AG10803 (cell line): Measurements from ENCODE around the gene TRPV4.
A peak's percentile ranks its signal among the peaks of the same experiment; 100 is the strongest.

Experiments used
- DNase-seq: peaks from one replicate; pipeline ENCODE4 v3.0.0; 2010; ENCODE audit warnings: low read depth
- H3K4me3 ChIP-seq: 2 replicates; pipeline ENCODE4 v1.5.1; 2011; ENCODE audit warnings: mild to moderate bottlenecking, low read length, control low read depth
- TF ChIP-seq, protein P1 (sequence below): conservative IDR thresholded peaks from 2 replicates; pipeline ENCODE4 v1.5.1; 2011; ENCODE audit warnings: mild to moderate bottlenecking, low read length, control low read depth, inconsistent platforms

Gene TRPV4

DNA sequence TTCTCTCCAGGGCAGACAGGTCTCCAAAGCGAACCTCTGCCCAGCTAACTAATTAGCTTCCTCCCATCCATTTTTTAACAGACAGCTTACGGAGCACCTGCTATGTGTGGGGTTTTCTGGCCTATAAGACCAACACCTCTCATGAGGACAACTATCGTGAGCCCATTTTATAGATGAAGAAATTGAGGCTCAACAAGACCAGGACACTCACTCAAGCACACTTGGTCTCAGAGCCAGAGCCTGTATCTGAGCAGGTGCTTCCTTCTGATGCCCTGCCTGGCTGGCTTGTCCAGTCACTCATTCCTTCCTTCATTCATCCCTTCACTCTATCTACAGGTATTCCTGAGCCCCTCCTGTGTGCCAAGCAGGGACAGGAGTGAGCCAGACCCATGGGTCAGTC, 6.1 kb downstream of the TRPV4 start:
- TF ChIP-seq, protein P1, sequence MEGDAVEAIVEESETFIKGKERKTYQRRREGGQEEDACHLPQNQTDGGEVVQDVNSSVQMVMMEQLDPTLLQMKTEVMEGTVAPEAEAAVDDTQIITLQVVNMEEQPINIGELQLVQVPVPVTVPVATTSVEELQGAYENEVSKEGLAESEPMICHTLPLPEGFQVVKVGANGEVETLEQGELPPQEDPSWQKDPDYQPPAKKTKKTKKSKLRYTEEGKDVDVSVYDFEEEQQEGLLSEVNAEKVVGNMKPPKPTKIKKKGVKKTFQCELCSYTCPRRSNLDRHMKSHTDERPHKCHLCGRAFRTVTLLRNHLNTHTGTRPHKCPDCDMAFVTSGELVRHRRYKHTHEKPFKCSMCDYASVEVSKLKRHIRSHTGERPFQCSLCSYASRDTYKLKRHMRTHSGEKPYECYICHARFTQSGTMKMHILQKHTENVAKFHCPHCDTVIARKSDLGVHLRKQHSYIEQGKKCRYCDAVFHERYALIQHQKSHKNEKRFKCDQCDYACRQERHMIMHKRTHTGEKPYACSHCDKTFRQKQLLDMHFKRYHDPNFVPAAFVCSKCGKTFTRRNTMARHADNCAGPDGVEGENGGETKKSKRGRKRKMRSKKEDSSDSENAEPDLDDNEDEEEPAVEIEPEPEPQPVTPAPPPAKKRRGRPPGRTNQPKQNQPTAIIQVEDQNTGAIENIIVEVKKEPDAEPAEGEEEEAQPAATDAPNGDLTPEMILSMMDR = no peak
- no peak for DNase-seq

DNA sequence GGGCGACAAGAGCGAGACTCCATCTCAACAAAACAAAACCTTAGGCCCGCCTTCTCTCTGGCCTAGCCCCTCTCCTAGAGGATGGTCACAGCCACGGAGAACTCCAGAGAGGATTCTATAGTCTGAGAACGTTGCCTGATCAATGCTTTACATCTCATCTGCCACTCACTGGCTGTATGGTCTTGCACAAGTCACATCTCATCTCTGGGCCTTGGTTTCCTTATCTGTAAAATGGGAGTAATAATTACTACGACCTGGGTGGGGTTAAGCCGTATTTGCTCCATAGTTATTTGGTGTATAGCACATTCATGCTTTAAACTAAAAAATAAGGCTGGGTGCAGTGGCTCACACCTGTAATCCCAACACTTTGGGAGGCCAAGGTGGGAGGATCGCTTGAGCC, 8.5 kb downstream of the TRPV4 start:
- DNase-seq = no peak
- TF ChIP-seq, protein P1 = no peak
- H3K4me3 ChIP-seq = no peak overlapping the region

More for the DNA sequence above, 6.1 kb downstream of the TRPV4 start:
- no peak overlapping the region for H3K4me3 ChIP-seq

DNA sequence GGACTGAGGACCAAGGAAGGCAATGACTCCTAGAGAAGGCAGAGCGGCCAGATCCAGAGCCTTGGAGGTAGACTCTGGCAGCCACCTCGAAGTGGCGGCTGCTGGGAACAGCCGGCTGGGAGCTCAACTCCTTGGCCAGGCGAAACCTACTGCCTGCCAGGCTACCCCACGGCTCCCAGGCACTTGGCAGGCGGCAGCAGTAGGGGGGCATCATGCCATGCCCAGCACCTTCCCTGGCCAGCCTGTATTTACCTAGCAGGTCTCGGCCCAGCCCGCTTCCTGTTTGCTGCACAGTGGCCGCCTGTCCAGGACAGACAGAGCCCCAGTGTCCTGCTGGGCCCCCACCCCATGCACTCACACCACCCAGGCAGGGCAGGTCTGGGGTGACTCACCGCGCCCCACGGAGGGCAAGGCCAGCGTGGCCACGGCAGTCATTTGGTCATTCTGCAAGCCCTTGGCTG, 10.2 kb downstream of the TRPV4 start:
- no peak overlapping the region for H3K4me3 ChIP-seq
- TF ChIP-seq, protein P1 = no peak
- no peak for DNase-seq

DNA sequence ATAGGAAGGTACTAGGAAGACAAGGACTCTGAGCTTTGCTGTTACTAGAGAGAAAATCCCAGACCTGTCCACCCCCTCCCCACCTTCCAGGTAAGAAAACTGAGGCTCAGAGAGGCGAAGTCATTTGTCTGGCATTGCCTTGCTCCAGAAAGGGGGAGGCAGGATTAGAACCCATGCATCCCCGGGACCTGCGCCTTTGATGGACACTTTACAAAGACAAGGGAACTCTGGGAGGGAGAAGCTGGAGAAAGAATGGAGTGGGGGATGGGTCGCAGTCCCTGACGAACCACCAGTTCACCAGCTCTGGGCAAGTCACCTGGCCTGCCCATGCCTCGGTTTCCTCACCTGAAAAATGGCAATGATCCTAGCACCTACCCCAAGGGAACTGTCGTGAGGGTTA, 10.8 kb downstream of the TRPV4 start:
- H3K4me3 ChIP-seq = no peak overlapping the region
- no peak for DNase-seq
- TF ChIP-seq, protein P1 = no peak

DNA sequence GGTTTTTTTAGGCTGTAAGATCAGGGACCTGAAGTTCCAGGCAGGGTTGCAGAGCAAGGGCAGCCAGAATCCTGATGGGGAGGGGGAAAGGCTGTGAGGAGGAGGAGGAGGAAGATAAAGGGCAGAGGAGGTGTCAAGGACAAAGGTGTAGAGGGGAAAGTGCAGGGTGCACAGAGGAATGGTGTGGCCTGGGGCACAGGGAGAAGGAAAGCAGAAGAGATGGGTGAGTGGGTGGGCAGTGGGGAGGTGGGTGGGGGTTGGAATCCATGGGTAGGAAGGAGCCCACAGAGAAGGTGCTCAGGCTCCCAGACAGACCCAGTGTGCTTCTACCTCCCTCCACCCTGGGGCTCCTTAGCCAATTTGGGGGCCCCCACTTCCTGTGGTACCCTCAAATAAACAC, 11.2 kb downstream of the TRPV4 start:
- H3K4me3 ChIP-seq = no peak overlapping the region
- no peak for DNase-seq
- TF ChIP-seq, protein P1 = no peak

DNA sequence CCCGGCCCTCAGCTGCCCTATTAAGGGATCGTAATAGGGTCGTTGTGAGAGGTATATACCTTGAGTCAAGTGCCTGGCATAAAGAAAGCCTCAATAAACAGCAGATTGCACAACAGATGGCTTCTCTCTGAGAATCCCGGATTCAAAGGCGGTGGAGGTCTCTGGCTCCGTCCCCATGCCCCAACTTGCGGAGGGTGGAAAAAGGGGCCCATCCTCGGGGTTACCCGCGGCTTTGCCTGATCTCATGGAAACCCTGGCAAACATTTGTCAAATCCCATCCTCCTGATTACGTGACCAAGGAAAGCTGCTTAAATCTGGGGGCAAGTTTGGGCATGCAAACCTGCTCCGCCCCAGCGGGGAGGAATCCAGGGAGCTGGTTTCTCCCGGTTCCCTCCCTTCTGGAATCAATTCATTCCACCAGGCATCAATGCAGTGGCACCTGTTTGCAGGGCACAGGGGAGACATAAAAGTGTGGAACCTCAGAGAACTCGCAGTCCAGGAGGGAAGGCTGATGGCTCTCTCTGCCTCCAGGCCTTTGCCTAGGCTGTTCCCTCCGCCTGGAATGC, 12.3 kb downstream of the TRPV4 start:
- no peak for DNase-seq
- TF ChIP-seq, protein P1 = no peak
- H3K4me3 ChIP-seq = no peak overlapping the region

DNA sequence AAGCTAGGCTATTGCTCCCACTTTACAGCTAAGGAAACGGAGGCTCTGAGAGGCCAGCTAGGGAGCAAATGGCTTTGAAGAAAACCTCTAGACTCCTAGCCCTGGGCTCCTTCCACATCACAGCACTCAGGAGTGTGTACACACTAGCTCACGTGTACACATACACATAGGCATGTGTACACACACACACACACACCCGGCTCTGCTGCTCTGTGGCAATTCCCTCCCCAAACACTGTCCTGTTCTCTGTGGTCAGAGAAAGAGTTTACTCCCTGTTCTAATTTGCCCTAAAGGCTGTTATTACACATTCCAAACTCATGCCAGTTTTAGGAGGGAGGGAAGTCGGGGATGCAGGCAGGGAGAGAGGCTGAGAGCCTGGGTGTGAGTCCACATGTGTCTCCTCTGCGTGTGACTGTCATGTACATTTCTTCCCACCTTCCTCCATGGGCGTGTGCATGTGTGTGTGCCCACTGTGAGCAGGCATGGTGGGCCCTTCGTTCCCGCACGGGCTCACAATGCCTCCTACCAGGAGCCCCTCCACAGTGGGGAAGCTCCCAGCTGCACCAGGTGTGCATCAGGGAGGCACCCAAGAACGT, 14.2 kb downstream of the TRPV4 start:
- TF ChIP-seq, protein P1 = no peak
- no peak overlapping the region for H3K4me3 ChIP-seq
- DNase-seq = peak; percentile 88
